AG09309 (cell line): Measurements from ENCODE around the gene CDC42BPB.

Experiments used
- DNase-seq: peaks from one replicate; pipeline ENCODE4 v3.0.0-alpha.2; 2010; ENCODE audit warnings: low read depth
- H3K4me3 ChIP-seq: 2 replicates; pipeline ENCODE4 v1.5.1; 2011; ENCODE audit warnings: mild to moderate bottlenecking, low read depth, low read length, moderate library complexity; ENCODE audit not compliant: control insufficient read depth
- TF ChIP-seq, protein P1 (sequence below): IDR thresholded peaks from 2 replicates; pipeline ENCODE4 v1.5.1; 2011; ENCODE audit warnings: mild to moderate bottlenecking, low read depth, low read length, inconsistent platforms; ENCODE audit not compliant: insufficient read depth, control insufficient read depth; ENCODE audit errors: missing control alignments

CDC42BPB gene

DNA sequence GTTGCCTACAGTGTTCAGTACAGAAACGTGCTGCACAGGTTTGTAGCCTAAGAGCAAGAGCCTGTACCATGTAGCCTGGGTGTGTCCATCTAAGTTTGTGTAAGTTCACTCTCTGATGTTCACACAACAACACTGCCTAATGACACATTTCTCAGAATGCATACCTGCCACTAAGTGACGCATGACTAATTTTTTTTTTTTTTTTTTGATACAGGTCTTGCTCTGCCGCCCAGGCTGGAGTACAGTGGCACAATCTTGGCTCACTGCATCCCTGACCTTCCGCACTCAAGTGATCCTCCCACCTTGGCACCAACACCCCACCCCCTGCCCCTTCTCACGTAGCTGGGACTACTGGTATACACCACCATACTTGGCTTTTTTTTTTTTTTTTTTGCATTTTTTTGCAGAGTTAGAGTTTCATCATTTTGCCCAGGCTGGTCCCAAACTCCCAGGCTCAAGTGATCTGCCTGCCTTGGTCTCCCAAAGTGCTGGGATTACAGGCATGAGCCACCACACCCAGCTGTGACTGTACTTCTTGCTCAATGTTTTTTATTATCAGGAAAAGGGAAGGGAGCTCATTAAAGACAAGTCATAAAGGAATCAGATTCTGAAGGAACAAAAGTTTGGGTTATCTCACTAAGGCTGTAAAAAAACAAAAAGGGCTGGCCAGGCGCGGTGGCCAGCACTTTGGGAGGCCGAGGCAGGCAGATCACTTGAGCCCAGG is 10.0 kb upstream of the CDC42BPB start:
- no peak overlapping the region for H3K4me3 ChIP-seq
- peak; percentile 86 for DNase-seq
- TF ChIP-seq, protein P1, sequence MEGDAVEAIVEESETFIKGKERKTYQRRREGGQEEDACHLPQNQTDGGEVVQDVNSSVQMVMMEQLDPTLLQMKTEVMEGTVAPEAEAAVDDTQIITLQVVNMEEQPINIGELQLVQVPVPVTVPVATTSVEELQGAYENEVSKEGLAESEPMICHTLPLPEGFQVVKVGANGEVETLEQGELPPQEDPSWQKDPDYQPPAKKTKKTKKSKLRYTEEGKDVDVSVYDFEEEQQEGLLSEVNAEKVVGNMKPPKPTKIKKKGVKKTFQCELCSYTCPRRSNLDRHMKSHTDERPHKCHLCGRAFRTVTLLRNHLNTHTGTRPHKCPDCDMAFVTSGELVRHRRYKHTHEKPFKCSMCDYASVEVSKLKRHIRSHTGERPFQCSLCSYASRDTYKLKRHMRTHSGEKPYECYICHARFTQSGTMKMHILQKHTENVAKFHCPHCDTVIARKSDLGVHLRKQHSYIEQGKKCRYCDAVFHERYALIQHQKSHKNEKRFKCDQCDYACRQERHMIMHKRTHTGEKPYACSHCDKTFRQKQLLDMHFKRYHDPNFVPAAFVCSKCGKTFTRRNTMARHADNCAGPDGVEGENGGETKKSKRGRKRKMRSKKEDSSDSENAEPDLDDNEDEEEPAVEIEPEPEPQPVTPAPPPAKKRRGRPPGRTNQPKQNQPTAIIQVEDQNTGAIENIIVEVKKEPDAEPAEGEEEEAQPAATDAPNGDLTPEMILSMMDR = no peak

- no peak overlapping the region for H3K4me3 ChIP-seq
- TF ChIP-seq, protein P1 = no peak
- no peak for DNase-seq
These were observed 9.1 kb upstream of the CDC42BPB start for GRCh38 chr14:103066399-103066798.

- TF ChIP-seq, protein P1 = no peak
- H3K4me3 ChIP-seq = no peak overlapping the region
- no peak for DNase-seq
These were observed 8.5 kb upstream of the CDC42BPB start for GRCh38 chr14:103065861-103066260.

DNA sequence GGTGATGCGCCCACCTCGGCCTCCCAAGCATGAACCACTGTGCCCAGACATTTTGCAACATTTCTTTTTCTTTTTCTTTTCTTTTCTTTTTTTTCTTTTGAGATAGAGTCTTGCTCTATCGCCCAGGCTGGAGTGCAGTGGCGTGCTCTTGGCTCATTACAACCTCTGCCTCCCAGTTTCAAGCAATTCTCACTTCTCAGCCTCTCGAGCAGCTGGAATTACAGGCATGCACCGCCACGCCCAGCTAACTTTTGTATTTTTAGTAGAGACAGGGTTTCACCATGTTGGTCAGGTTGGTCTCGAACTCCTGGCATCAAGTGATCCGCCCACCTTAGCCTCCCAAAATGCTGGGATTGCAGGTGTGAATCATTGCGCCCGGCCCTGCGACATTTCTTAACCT is 7.6 kb upstream of the CDC42BPB start:
- H3K4me3 ChIP-seq = no peak overlapping the region
- TF ChIP-seq, protein P1 = no peak
- no peak for DNase-seq

- TF ChIP-seq, protein P1 = no peak
- DNase-seq = no peak
These were observed 7.1 kb upstream of the CDC42BPB start for GRCh38 chr14:103064436-103064835.

GRCh38 chr14:103061482-103061976 is 4.2 kb upstream of the CDC42BPB start:
- no peak for DNase-seq
- H3K4me3 ChIP-seq = no peak overlapping the region
- TF ChIP-seq, protein P1 = no peak

More at GRCh38 chr14:103064436-103064835, 7.1 kb upstream of the CDC42BPB start:
- no peak overlapping the region for H3K4me3 ChIP-seq
